ENCODE results near the gene GMPR2. TPM values are rescaled to one million over a fixed set of nuclear protein-coding genes. Genes with fewer than 3 reads are reported as not detected.

Gene GMPR2
- total and polyA plus RNA-seq, 2 of the 13 experiments (the other 11 are each of a cell fraction or from before 2014, with no cell fraction given): 210 to 273 TPM

DNA sequence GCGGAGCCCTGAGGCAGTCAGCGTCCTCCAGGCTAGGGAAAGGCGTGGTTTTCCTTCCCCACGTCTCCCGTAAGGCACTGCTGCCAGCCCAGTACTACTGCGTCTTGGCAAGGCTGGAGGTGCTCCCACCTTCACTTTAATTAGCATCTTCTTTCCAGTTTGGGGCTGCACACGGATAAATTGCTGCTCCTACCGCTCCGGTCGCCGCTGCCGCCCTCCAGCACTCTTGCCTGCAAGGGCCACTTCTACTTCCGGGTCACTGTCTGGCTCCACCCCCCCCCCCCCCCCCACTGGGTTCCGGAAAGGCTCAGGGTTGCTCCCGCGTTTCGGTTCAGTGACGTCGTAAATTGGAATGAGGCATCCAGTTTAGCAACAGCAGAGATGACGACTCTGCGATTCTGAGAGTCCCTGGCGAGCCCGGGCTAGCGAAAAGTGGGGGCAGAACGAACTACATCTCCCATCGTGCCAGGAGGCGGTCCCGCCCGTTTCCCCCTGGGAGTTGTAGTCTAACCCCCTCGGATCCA, 546 bp upstream of the GMPR2 start, which contains the start of gene NEDD8 (continued):
- TF ChIP-seq, protein P1, sequence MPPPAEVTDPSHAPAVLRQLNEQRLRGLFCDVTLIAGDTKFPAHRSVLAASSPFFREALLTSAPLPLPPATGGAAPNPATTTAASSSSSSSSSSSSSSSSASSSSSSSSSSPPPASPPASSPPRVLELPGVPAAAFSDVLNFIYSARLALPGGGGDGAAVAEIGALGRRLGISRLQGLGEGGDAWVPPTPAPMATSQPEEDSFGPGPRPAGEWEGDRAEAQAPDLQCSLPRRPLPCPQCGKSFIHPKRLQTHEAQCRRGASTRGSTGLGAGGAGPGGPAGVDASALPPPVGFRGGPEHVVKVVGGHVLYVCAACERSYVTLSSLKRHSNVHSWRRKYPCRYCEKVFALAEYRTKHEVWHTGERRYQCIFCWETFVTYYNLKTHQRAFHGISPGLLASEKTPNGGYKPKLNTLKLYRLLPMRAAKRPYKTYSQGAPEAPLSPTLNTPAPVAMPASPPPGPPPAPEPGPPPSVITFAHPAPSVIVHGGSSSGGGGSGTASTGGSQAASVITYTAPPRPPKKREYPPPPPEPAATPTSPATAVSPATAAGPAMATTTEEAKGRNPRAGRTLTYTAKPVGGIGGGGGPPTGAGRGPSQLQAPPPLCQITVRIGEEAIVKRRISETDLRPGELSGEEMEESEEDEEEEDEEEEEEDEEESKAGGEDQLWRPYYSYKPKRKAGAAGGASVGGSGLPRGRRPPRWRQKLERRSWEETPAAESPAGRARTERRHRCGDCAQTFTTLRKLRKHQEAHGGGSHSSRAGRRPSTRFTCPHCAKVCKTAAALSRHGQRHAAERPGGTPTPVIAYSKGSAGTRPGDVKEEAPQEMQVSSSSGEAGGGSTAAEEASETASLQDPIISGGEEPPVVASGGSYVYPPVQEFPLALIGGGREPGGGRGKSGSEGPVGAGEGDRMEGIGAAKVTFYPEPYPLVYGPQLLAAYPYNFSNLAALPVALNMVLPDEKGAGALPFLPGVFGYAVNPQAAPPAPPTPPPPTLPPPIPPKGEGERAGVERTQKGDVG (CRISPR knock-in tag; IDR thresholded peaks at IDR 0.05; ENCODE audit: borderline replicate concordance): peak; percentile 30; the same call in 1 of the 2 replicates
- TF ChIP-seq TBP (CRISPR knock-in tag; IDR thresholded peaks at IDR 0.05) (peak; percentile 96; the same call in 1 of the 2 replicates), TP53 (CRISPR knock-in tag; conservative IDR thresholded peaks at IDR 0.05) (peak; percentile 79), JARID2 (CRISPR knock-in tag; IDR thresholded peaks at IDR 0.05; ENCODE audit: insufficient replicate concordance) (peak; percentile 40), ZFP36L1 (CRISPR knock-in tag; IDR thresholded peaks at IDR 0.05) (no peak; the same call in 1 of the 2 replicates), ZNF136 (CRISPR knock-in tag; IDR thresholded peaks at IDR 0.05; ENCODE audit: low read depth) (peak; percentile 99; the same call in 1 of the 2 replicates), NBN (conservative IDR thresholded peaks at IDR 0.05) (no peak), POLR2AphosphoS5 (IDR thresholded peaks at IDR 0.05; ENCODE audit: low read depth, low read length) (peak; percentile 88), KDM5B (CRISPR knock-in tag; IDR thresholded peaks at IDR 0.05; ENCODE audit: borderline replicate concordance) (peak; percentile 92), ARNTL (CRISPR knock-in tag; IDR thresholded peaks at IDR 0.05) (no peak)
- TF ChIP-seq, protein P2, sequence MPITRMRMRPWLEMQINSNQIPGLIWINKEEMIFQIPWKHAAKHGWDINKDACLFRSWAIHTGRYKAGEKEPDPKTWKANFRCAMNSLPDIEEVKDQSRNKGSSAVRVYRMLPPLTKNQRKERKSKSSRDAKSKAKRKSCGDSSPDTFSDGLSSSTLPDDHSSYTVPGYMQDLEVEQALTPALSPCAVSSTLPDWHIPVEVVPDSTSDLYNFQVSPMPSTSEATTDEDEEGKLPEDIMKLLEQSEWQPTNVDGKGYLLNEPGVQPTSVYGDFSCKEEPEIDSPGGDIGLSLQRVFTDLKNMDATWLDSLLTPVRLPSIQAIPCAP (CRISPR knock-in tag; IDR thresholded peaks at IDR 0.05; ENCODE audit: low read depth): no peak; the same call in 1 of the 2 replicates
- TF ChIP-seq, protein P3, sequence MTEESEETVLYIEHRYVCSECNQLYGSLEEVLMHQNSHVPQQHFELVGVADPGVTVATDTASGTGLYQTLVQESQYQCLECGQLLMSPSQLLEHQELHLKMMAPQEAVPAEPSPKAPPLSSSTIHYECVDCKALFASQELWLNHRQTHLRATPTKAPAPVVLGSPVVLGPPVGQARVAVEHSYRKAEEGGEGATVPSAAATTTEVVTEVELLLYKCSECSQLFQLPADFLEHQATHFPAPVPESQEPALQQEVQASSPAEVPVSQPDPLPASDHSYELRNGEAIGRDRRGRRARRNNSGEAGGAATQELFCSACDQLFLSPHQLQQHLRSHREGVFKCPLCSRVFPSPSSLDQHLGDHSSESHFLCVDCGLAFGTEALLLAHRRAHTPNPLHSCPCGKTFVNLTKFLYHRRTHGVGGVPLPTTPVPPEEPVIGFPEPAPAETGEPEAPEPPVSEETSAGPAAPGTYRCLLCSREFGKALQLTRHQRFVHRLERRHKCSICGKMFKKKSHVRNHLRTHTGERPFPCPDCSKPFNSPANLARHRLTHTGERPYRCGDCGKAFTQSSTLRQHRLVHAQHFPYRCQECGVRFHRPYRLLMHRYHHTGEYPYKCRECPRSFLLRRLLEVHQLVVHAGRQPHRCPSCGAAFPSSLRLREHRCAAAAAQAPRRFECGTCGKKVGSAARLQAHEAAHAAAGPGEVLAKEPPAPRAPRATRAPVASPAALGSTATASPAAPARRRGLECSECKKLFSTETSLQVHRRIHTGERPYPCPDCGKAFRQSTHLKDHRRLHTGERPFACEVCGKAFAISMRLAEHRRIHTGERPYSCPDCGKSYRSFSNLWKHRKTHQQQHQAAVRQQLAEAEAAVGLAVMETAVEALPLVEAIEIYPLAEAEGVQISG (CRISPR knock-in tag; IDR thresholded peaks at IDR 0.05): peak; percentile 98
- TF ChIP-seq, protein P4, sequence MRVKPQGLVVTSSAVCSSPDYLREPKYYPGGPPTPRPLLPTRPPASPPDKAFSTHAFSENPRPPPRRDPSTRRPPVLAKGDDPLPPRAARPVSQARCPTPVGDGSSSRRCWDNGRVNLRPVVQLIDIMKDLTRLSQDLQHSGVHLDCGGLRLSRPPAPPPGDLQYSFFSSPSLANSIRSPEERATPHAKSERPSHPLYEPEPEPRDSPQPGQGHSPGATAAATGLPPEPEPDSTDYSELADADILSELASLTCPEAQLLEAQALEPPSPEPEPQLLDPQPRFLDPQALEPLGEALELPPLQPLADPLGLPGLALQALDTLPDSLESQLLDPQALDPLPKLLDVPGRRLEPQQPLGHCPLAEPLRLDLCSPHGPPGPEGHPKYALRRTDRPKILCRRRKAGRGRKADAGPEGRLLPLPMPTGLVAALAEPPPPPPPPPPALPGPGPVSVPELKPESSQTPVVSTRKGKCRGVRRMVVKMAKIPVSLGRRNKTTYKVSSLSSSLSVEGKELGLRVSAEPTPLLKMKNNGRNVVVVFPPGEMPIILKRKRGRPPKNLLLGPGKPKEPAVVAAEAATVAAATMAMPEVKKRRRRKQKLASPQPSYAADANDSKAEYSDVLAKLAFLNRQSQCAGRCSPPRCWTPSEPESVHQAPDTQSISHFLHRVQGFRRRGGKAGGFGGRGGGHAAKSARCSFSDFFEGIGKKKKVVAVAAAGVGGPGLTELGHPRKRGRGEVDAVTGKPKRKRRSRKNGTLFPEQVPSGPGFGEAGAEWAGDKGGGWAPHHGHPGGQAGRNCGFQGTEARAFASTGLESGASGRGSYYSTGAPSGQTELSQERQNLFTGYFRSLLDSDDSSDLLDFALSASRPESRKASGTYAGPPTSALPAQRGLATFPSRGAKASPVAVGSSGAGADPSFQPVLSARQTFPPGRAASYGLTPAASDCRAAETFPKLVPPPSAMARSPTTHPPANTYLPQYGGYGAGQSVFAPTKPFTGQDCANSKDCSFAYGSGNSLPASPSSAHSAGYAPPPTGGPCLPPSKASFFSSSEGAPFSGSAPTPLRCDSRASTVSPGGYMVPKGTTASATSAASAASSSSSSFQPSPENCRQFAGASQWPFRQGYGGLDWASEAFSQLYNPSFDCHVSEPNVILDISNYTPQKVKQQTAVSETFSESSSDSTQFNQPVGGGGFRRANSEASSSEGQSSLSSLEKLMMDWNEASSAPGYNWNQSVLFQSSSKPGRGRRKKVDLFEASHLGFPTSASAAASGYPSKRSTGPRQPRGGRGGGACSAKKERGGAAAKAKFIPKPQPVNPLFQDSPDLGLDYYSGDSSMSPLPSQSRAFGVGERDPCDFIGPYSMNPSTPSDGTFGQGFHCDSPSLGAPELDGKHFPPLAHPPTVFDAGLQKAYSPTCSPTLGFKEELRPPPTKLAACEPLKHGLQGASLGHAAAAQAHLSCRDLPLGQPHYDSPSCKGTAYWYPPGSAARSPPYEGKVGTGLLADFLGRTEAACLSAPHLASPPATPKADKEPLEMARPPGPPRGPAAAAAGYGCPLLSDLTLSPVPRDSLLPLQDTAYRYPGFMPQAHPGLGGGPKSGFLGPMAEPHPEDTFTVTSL (CRISPR knock-in tag; IDR thresholded peaks at IDR 0.05; ENCODE audit: borderline replicate concordance): no peak; the same call in none of the 2 replicates
- TF ChIP-seq, protein P5, sequence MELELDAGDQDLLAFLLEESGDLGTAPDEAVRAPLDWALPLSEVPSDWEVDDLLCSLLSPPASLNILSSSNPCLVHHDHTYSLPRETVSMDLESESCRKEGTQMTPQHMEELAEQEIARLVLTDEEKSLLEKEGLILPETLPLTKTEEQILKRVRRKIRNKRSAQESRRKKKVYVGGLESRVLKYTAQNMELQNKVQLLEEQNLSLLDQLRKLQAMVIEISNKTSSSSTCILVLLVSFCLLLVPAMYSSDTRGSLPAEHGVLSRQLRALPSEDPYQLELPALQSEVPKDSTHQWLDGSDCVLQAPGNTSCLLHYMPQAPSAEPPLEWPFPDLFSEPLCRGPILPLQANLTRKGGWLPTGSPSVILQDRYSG (CRISPR knock-in tag; IDR thresholded peaks at IDR 0.05): 0 out of 2 replicates have a peak, but pooled peaks have one; percentile 47
- TF ChIP-seq, protein P6, sequence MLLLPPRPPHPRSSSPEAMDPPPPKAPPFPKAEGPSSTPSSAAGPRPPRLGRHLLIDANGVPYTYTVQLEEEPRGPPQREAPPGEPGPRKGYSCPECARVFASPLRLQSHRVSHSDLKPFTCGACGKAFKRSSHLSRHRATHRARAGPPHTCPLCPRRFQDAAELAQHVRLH (CRISPR knock-in tag; IDR thresholded peaks at IDR 0.05; ENCODE audit: borderline replicate concordance, low read depth): peak; percentile 27; the same call in 1 of the 2 replicates
